SU-DHL-6 (cell line): ENCODE data around the gene SPEF2.

Experiments
- H2AFZ ChIP-seq: fragments of 200-600 bp; sonication (generic); 2 replicates; pipeline ENCODE4 v1.6.1; 2014; ENCODE audit warnings: low read depth, mild to moderate bottlenecking, moderate library complexity, mixed read lengths, antibody characterized with exemption, low read length; ENCODE audit not compliant: severe bottlenecking
- H3F3A ChIP-seq: fragments of 200-600 bp; shearing (Covaris generic); 2 replicates; pipeline ENCODE4 v1.6.0; 2016; ENCODE audit warnings: antibody characterized with exemption, mild to moderate bottlenecking; ENCODE audit not compliant: insufficient read depth
- H3K27ac ChIP-seq: fragments of 200-600 bp; sonication (generic); 2 replicates; pipeline ENCODE4 v1.5.1; 2016; ENCODE audit warnings: low read depth, mild to moderate bottlenecking, low read length, moderate library complexity, mixed read lengths
- H3K27me3 ChIP-seq: fragments of 200-600 bp; sonication (generic), shearing (Covaris generic); 2 replicates; pipeline ENCODE4 v1.6.0; 2014; ENCODE audit warnings: mild to moderate bottlenecking, low read length
- H3K36me3 ChIP-seq: fragments of 200-600 bp; sonication (generic); 2 replicates; pipeline ENCODE4 v1.6.1; 2014; ENCODE audit warnings: mild to moderate bottlenecking, low read length, mixed read lengths
- H3K4me2 ChIP-seq: fragments of 300-600, 200-600 bp; shearing (Covaris generic), sonication (generic); 2 replicates; pipeline ENCODE4 v1.6.0; 2014; ENCODE audit warnings: low read length, low read depth, mild to moderate bottlenecking; ENCODE audit not compliant: poor library complexity, severe bottlenecking
- H3K4me3 ChIP-seq: fragments of 200-600 bp; sonication (generic); 2 replicates; pipeline ENCODE4 v1.5.1; 2014; ENCODE audit warnings: antibody characterized with exemption, low read length, mild to moderate bottlenecking, mixed read lengths; ENCODE audit not compliant: insufficient read depth, poor library complexity, severe bottlenecking
- H3K79me2 ChIP-seq: fragments of 200-600 bp; sonication (generic); 2 replicates; pipeline ENCODE4 v1.6.1; 2014; ENCODE audit warnings: mild to moderate bottlenecking, low read length, moderate library complexity; ENCODE audit not compliant: insufficient read depth
- H3K9ac ChIP-seq: fragments of 200-600 bp; sonication (generic); 2 replicates; pipeline ENCODE4 v1.7.0; 2014; ENCODE audit warnings: mild to moderate bottlenecking, low read length
- H3K9me2 ChIP-seq: fragments of 200-600 bp; sonication (generic); replicated peaks from 2 replicates; pipeline ENCODE4 v1.6.1; 2014; ENCODE audit warnings: low read length; ENCODE audit not compliant: insufficient read depth
- H3K9me3 ChIP-seq: fragments of 200-600 bp; sonication (generic); 2 replicates; pipeline ENCODE4 v1.6.1; 2014; ENCODE audit warnings: low read length, mixed read lengths; ENCODE audit not compliant: insufficient read depth
- H4K20me1 ChIP-seq: fragments of 200-600 bp; sonication (generic); 2 replicates; pipeline ENCODE4 v1.6.1; 2014; ENCODE audit warnings: low read depth, mild to moderate bottlenecking, antibody characterized with exemption, low read length, moderate library complexity, mixed read lengths
- CTCF ChIP-seq: fragments of 200-600 bp; sonication (generic); IDR thresholded peaks from one replicate; pipeline ENCODE4 v1.5.1; 2017; ENCODE audit warnings: antibody characterized with exemption, mild to moderate bottlenecking, low read length, moderate library complexity; ENCODE audit not compliant: insufficient read depth, poor library complexity, severe bottlenecking
- EZH2phosphoT487 ChIP-seq: fragments of 200-600 bp; sonication (generic), shearing (Covaris generic); conservative IDR thresholded peaks from 2 replicates; pipeline ENCODE4 v1.6.1; 2018; ENCODE audit warnings: mild to moderate bottlenecking, antibody characterized with exemption, low read length, moderate library complexity, mixed read lengths

The SPEF2 gene

GRCh38 chr5:35698047-35698808 is 80.6 kb downstream of the SPEF2 start:
- no peaks in the 10 kb centered on the region for H3K9me2 ChIP-seq
- TF ChIP-seq EZH2phosphoT487, result no peak
- no peak for TF ChIP-seq CTCF
- H3K9me3 ChIP-seq, result no peaks in the 10 kb centered on the region
- H3K27me3 ChIP-seq, result no peaks in the 10 kb centered on the region
- H3K4me2 ChIP-seq, result no peak overlapping the region
- no peaks in the 10 kb centered on the region for H3F3A ChIP-seq
- no peak overlapping the region for H3K4me3 ChIP-seq
- no peaks in the 10 kb centered on the region for H3K36me3 ChIP-seq
- no peak overlapping the region for H3K9ac ChIP-seq
- no peak overlapping the region for H3K27ac ChIP-seq
- H3K79me2 ChIP-seq, result no peaks in the 10 kb centered on the region
- no peaks in the 10 kb centered on the region for H4K20me1 ChIP-seq
- no peak overlapping the region for H2AFZ ChIP-seq

- Histone ChIP-seq H3K36me3 (no peaks in the 10 kb centered on the region), H3K9ac (no peak overlapping the region), H3K79me2 (no peaks in the 10 kb centered on the region), H3K9me2 (no peaks in the 10 kb centered on the region), H3K9me3 (no peaks in the 10 kb centered on the region), H4K20me1 (no peaks in the 10 kb centered on the region), H3K4me3 (no peak overlapping the region), H3F3A (no peaks in the 10 kb centered on the region), H3K27me3 (no peaks in the 10 kb centered on the region), H2AFZ (no peak overlapping the region), H3K4me2 (no peak overlapping the region), H3K27ac (no peak overlapping the region)
- TF ChIP-seq EZH2phosphoT487, result no peak
Observed at GRCh38 chr5:35707659-35708058, 90.0 kb downstream of the SPEF2 start.

GRCh38 chr5:35709688-35710087 is 92.0 kb downstream of the SPEF2 start:
- Histone ChIP-seq H4K20me1 (no peaks in the 10 kb centered on the region), H3F3A (no peaks in the 10 kb centered on the region), H3K9ac (no peak overlapping the region), H3K27ac (no peak overlapping the region), H3K9me2 (no peaks in the 10 kb centered on the region), H3K4me2 (no peak overlapping the region), H3K79me2 (no peaks in the 10 kb centered on the region), H3K27me3 (no peaks in the 10 kb centered on the region), H3K4me3 (no peak overlapping the region), H3K36me3 (no peaks in the 10 kb centered on the region), H2AFZ (no peak overlapping the region), H3K9me3 (no peaks in the 10 kb centered on the region)
- TF ChIP-seq EZH2phosphoT487, result no peak
- TF ChIP-seq CTCF, result no peak

GRCh38 chr5:35717718-35718117 is 100.1 kb downstream of the SPEF2 start:
- Histone ChIP-seq H3K4me3 (no peak overlapping the region), H3F3A (no peaks in the 10 kb centered on the region)

More at GRCh38 chr5:35717718-35718117, 100.1 kb downstream of the SPEF2 start:
- H3K79me2 ChIP-seq, result no peaks in the 10 kb centered on the region
- H2AFZ ChIP-seq, result no peak overlapping the region
- H3K36me3 ChIP-seq, result no peaks in the 10 kb centered on the region
- no peaks in the 10 kb centered on the region for H3K27me3 ChIP-seq
- H3K4me2 ChIP-seq, result no peak overlapping the region
- H3K9me3 ChIP-seq, result no peaks in the 10 kb centered on the region
- H3K9ac ChIP-seq, result no peak overlapping the region
- no peak overlapping the region for H3K27ac ChIP-seq
- H3K9me2 ChIP-seq, result no peaks in the 10 kb centered on the region; the same call in 1 of the 2 replicates
- H4K20me1 ChIP-seq, result no peaks in the 10 kb centered on the region
- TF ChIP-seq EZH2phosphoT487 (no peak), CTCF (no peak)
